Left cardiac atrium (tissue), 4 donors: ENCODE data around the gene TOB2. TPM values are rescaled to one million over a fixed set of nuclear protein-coding genes. Genes with fewer than 3 reads are reported as not detected.
A peak's percentile ranks its signal among the peaks of the same experiment; 100 is the strongest.

Experiments used
- ATAC-seq, 2 donors: fragments of 200-7000 bp; cut with Tn5 transposase; one replicate each; pipeline ENCODE4 v1.9.1; 2020; ENCODE audit warnings: mild to moderate bottlenecking in 2 of 2, moderate library complexity in 2 of 2
- DNase-seq: peaks from one replicate; pipeline ENCODE4 v3.0.0-alpha.2; 2020
- intact Hi-C, 2 donors: fragments of 100-400 bp; cut with DNase I; formaldehyde crosslinking; loops; one replicate each; pipeline versions ENCODE4 v1.14.1 to v1.15.1; 2022 to 2023
- long read RNA-seq: library from polyadenylated mRNA; unstranded; transcript quantifications from one replicate; pipeline ENCODE4 v2.0.0, GENCODE V29; 2021
- total RNA-seq, 2 donors: library from RNA; stranded (reverse); fragmentation: NEBNext Ultra II Directional; extraction: Animal tissue kit (Norgen Biotek cat#: 25700); gene quantifications; one replicate each; pipeline ENCODE4 v1.2.1, GENCODE V29; 2021
- donor health status: DM: no; HTN: yes; CAD: no.
- donor health status: DM: no; HTN: yes; CAD: no; lungs with severe emphysema.
- donor health status: DM: yes; HTN: yes; CAD: no.
- donor health status: Dilated cardiomyopathy.

Gene TOB2, protein sequence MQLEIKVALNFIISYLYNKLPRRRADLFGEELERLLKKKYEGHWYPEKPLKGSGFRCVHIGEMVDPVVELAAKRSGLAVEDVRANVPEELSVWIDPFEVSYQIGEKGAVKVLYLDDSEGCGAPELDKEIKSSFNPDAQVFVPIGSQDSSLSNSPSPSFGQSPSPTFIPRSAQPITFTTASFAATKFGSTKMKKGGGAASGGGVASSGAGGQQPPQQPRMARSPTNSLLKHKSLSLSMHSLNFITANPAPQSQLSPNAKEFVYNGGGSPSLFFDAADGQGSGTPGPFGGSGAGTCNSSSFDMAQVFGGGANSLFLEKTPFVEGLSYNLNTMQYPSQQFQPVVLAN
- total RNA-seq: 10 to 100 TPM; 57.4 to 63.1 TPM
- long read RNA-seq, full-length matches to known transcripts: 12 of 73 reads
- long read RNA-seq, partial matches to known transcripts: 0 of 73 reads
- long read RNA-seq, other reads (novel, unspliced or antisense): 61 of 73 reads

DNA sequence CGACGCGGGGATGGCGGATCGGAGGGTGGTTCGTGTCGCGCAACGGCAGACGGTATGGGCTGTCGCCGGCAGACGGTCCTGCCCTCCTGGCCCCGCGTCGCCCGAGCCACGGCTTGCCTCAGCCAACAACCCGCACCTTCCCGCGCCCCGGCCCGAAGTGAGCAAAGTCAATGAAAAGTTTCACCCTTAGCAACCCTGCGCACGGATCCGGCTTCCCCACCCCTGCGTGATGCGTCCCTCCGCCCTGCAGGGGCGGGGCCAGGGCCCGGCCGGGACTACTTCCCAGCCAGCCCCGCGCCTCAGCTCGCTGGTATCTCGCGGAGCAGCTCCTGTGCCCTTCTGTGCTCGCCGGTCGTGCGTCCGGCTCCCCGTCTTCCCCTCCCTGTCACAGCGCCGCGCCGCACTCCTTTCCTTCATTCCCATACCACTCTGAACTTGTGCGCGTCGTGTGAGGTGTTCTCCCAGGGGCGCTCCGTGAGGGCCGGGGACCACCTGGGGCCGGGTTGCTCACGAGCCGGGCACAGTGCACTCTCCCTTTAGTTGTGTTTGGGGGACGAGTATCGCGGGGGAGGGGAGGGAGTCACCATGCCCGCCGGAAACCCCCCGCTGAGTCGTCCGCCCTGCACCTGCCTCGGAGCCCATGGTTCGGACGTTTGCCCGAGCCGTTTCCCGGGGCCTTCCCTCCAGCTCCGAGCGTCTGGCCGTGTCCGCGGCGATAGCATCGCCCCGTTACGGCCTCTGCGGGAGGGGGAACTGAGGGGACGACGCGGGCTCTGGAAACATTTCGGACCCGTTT, at the start of gene TOB2:
Gene TOB2, minus strand, starts transcription at position 163 of the 796 bp plus-strand sequence. CDS start 9,456 bp downstream, outside the sequence.
- peak; percentile 94 for DNase-seq
- intact Hi-C loops: loop anchor here in 1 of 2 donors (2.0 kb wide), 1 partner anchor 42 kb away; no protein-coding TSS in a partner anchor
- peak; percentile 67 to 70 for ATAC-seq

DNA sequence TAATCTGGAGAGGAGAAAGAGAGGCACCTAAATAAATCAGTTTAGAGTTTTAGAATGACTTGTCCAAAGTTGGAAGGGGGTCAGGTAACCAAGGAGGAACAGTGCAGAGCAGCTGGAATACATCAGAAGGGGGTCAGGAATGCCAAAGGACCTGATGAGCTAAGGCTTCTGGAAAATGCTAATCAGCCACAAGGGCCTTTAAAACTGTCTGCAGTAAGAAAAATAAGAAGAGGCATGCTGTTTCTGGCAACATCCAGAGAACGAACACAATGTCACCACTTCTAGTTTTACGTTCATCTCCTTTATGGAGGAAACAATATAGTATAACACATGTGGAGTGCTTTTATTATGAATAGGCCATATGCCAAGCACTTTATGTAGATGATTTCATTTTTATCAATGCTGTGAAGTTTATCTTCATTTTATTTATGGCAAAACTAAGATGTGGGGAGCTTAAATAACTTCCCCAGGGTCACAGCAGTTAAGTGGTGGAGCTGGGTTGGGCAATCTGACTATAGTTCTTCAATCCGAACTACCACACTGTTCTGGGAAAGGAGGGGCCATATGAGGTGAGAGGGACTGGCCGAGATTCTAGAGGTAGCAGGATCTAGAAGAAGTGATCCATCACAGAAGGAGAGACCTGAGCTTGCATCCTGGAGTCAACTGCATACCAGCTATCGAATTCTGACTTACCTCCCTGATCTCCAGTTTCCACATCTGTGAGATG, 44.9 kb upstream of the TOB2 start:
- intact Hi-C loops: no loop called here
- peak in 1 of 2 donors; percentile 45 for ATAC-seq
- no peak for DNase-seq

DNA sequence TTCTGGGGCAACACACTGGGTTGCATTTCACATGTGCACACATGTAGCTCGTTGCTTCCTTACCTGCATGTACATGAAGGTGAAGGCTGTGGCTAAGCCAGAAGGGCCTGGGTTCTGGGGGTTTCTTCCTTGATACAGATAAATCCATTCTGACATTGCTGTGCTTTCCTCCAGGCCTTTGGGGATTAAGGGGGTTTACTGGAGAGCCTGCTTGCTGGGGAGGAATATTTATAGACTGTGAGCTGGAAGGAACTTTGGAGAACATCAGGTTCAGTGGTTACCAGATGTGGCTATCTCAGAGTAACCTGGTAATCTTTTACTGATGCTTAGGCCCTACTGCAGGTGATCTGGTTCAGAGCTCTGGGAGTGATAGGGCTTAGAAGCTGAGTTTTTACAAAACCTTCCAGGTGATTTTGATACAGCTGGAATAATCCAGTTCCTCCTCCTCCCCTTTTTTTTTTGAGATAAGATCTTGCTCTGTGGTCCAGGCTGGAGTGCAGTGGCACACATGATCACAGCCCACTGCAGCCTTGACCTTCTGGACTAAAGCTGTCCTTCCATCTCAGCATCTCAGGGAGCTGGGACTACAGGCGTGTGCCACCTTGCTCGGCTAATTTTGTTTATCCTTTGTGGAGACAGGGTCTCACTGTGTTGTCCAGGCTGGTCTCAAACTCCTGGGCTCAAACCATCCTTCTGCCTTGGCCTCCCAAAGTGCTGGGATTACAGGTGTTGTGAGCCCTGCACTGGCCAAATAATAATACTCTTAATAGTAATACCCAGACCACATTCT, 42.2 kb upstream of the TOB2 start:
- ATAC-seq (no peak), DNase-seq (no peak)
- intact Hi-C loops: no loop called here

DNA sequence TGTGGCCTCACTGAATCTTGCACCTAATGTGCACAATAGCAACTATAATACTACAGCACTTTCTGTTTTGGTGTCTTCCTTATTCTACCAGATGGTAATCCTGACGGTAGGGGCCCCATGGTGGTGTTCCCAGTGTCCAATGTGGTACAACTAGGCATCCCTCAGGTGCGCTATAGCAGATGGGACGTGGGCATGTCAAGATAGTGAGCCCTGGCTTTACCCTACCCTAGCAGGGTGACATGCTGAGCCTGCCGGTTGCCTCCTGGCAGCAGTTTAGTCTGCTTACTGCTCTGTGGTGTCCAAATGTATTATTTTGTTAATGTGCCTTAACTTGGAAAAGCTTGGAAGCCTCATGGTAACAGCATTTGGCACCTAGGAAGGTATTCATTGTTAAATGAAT, 41.5 kb upstream of the TOB2 start:
- DNase-seq: no peak
- no peak for ATAC-seq
- intact Hi-C loops: no loop called here

DNA sequence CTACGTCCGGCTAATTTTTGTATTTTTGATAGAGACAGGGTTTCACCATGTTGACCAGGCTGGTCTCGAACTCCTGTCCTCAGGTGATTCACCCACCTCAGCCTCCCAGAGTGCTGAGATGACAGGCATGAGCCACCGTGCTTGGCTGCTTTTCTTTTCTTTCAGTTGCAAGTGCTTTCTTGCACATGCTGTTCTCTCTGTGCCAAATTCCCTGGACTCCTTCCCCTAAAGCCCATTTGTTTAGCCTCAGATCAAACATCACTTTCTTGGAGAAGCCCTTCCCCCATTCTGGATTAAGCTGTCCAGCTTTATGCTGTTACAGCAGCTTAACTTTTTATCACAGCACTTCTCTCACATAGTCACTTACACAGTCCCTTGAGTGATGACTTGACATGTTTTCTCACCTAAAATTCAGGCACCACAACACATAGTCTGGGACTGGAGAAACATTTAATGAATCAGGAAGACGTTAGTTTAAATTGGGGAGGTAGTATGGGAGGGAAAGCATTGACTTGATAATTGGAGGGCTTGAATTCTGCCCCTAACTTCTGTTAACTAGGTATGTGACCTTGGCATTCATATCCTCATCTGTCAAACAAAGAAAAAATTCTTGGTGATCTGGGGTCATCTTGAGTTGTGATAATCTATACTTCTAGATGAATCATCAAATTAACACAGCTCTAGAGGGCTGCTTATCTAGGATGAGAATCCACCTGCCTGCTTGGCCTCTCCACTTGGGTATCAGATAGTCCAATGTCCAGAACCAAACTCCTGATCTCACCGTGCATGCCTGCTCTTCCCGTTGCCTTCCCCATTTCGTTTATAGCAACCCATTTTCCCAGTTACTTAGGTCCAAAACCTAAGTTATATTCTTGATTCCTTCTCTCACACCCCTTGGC, 40.7 kb upstream of the TOB2 start:
- ATAC-seq (no peak), DNase-seq (no peak)
- intact Hi-C loops: no loop called here

DNA sequence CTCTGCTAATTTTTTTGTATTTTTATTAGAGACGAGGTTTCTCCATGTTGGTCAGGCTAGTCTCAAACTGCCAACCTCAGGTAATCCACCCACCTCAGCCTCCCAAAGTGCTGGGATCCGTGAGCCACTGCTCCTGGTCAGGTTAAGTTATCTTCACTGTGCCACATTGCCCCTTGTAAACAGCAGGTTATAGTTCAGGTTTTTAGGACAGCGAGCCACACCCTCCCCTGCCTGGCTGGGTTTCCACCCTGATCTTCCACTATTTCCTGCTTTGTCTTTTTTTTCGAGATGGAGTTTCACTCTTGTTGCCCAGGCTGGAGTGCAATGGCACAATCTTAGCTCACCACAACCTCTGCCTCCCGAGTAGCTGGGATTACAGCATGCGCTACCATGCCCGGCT, 38.4 kb upstream of the TOB2 start:
- DNase-seq (no peak), ATAC-seq (no peak)
- intact Hi-C loops: no loop called here

DNA sequence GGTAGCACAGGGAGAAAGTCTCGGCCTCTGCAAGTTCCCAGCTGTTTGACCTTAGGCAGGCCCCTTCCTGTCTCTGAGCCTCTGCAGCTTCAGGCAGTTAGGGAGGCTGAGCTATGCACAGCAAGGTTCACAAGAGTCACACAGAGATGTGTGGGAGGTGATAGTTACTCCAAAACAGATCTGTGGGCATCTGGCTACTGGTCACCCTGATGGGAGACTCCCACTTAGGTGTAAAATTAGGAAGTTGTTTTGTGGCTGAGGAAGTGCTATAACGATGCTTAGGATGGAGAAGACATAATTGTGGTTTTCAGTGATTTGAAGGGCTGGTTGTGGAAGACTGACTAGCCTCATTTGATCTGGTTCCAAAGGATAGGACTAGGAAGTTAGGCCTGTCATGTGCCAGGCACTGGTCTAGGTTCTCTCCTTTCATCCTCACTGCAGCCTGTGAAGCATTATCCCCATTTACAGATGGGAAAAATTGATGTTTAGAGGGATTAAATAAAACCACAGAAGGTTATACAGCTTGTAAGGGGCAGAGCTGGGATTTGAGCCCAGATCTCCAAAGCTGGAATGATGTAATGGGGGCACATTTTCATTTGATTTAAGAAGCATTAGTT, 35.8 kb upstream of the TOB2 start:
- ATAC-seq (no peak), DNase-seq (no peak)
- intact Hi-C loops: no loop called here

DNA sequence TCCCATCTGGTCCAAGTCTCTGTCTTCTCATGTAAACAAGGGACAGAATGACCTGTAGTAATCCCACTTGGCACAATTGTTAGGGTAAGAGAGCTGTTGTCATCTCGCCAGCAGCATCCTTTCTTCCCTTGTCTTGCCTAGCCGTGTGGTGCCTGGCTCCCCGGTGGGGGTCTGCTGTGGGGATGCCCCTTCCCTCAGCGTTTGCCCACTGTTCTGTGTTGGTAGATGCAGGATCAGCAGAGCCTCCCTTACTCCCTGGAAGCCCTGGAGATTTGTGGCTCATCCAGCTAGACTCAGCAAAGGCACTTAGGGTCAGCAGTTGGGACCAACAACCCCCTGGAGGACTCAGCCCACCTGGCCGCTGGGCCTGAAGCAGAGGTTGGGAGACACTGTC, 35.3 kb upstream of the TOB2 start:
- DNase-seq (no peak), ATAC-seq (no peak)
- intact Hi-C loops: no loop called here

DNA sequence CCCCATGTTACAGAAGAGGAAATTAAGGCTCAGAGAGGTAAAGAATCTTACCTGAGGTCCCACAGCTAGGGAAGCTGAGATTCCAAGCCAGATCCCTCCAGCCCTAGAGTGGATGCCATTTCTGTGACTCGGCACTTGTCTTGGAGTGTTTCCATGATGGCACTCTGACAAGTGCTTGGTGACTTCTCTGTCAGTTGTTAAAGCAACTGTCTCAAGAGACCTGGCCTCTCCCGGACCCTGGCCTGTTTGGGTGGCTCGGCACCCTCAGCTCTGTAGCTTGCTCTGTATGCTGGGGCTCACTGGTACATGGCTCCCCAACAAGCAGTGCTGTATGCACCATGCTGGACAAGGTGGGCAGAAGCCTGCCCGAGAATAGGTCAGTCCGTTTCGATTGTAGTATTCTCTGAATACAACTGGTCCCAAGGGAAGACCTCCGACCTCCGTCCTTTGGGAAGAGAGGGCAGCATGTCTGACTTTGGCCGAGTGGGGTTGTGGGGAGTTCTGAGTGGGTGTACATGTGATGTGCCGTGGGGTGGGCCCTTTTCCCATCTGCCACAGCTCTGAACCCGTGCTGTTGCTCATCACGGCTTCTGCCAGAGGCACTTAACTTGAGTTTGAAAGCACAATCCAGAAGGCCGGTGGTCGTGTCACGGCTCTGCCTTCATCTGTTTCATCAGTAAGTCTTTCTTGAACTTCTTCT, 34.7 kb upstream of the TOB2 start:
- DNase-seq (peak; percentile 37), ATAC-seq (peak; percentile 68 to 72)
- intact Hi-C loops: no loop called here

DNA sequence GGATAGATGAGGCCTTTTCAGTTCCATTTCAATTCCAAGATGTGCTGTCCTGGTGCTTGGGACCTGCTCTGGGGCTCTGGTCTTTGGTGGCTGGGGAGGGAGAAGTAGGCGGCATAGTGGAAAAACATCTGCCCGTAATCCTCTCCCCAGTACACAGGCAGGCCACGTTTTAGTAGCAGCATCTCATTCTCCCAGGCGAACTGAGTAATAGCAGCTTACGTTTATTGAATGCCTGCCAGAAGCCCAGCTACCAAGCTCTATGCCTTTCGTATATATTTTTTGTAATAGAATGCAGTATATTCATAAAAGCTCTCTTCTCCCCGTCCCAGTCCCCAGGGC, 33.8 kb upstream of the TOB2 start:
- DNase-seq (no peak), ATAC-seq (peak in 1 of 2 donors; percentile 39)
- intact Hi-C loops: no loop called here

DNA sequence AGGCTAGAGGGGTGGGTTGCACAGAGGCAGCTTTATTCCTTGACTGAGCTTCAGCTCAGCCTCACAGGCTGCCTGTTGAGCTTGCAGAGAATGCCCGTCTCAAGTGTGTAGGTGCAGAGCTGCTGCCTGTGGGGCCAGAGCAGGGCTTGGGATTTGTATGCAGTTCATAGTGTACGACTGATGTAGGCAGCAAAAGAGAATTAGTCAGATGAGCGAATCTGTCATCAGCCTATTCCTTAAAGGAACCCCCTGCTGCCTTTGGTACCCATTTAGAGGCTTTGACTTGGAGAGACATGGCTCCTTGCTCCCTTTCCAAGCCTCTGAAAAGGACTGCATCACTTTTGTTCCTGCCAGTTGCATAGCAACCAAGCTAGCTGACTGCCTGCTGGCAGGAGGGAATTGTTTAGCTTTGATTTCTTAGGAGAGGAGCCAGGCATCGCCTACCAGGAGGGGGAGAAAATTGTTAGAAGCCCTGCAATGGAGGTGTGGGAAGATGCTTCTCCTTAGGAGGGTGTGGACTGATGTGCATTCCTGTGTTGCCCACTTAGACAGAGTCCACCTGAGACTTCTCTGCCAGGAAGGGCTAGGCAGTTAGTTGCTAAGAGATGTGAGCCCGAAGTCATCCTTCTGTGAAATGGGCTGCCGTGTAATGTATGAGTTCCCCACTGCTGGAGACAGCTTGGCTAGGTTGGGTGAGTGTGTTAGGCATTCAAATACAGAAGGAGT, 33.2 kb upstream of the TOB2 start:
- ATAC-seq: no peak
- intact Hi-C loops: no loop called here

DNA sequence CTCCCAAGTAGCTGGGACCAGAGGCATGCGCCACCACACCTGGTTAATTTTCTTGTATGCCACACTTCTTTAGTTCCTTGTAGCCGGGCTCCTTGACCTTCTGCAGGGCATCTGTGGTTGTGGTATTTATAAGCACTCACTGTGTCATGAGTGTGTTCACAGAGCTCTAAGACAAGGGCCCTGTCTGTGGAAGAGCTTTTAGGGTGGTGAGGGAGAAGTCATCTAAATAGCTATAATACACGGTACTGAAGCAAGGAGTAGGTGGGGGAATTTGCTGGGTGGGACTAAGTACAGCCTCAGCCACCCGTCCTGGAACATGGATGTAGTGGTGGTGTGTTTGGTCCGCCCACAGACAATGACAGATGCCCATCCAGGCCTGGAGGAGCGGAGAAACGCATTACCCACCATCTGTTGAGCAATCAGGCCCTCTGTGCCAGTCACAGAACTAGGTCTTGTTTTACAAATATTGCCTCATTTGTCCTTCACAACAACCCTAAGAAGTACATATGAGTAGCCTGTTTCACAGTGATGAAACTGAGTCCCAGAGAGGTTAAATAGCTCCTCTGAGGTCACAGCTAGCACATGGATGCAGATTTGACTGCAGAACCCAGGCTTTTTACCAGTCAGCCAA, 32.4 kb upstream of the TOB2 start:
- intact Hi-C loops: no loop called here
- DNase-seq: no peak
- ATAC-seq: peak in 1 of 2 donors; percentile 35

More for the DNA sequence above, 33.2 kb upstream of the TOB2 start:
- DNase-seq: no peak

DNA sequence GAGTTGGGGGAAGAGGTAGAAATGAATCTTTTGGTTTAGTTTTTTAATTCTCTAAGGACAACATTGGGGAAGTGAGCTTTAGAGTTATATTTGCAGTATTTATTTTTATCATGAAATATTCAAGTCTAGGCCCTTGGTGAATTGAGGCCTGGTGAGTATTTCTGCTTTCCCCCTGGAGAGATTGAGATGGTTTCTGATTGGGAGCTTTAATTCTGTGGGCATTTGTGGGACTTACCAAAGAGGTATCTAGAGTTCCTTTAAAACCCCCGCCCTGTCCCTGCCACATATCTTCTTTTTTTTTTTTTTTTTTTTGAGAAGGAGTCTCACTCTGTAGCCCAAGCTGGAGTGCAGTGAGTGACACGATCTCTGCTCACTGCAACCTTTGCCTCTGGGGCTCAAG, 31.9 kb upstream of the TOB2 start:
- DNase-seq (no peak), ATAC-seq (no peak)
- intact Hi-C loops: no loop called here

DNA sequence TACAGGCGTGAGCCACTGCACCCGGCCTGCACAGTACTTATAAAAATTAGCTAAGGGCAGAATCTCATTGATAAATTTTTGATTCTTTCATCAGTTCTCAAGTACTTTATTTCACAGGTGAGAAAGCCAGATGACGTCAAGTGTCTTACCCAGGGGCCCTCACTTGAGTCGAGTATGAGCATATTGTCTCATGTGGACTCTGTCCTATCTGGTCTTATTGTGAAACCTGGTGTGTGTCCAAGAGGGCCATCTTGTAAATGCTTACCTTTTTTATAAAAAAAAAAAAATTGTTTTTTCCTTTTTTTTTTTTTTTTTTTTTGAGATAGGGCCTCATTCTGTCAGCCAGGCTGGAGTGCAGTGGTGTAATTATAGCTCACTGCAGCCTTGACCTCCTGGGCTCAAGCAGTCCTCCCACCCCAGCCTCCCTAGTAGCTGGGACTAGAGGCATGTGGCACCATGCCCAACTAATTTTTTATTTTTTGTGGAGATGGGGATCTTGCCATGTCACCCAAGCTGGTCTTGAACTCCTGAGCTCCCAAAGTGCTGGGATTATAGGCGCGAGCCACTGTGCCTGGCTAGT, 28.4 kb upstream of the TOB2 start:
- ATAC-seq: no peak
- no peak for DNase-seq
- intact Hi-C loops: loop anchor here in 1 of 2 donors (5.0 kb wide), 1 partner anchor 42 kb away; no protein-coding TSS in a partner anchor

DNA sequence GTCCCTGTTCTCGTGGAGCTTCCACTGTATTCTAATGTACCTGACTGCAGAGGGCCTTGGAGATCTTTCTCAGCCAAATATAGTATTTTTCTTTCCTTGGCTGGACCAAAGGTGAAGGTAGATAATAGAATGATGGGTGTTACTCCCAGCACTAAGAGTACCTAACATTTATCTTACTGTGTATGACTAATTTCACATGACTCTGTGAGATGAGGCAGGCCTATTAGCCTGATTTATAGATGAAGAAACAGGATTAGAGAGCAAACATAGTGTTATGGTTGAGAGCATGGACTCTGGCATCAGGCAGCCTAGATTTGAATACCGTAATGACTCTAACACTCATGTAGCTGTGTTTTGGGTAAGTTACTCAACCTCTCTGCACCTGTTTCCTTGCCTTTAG, 25.0 kb upstream of the TOB2 start:
- intact Hi-C loops: loop anchor here in 1 of 2 donors (5.0 kb wide), 1 partner anchor 46 kb away; no protein-coding TSS in a partner anchor
- ATAC-seq (no peak), DNase-seq (no peak)
